GM20000 (cell line): ENCODE data around the gene NPHS1.
"Not testable (repeated sequence)": the region's sequence is repeated elsewhere in the genome, so short reads cannot be mapped to it uniquely, and the experiment has no call there.

Experiments
- DNase-seq: peaks from one replicate; pipeline ENCODE4 v3.0.0; 2012; ENCODE audit warnings: low spot score
- TF ChIP-seq, protein P1 (sequence below): IDR thresholded peaks from 2 replicates; pipeline ENCODE4 v1.5.1; 2012; ENCODE audit warnings: mild to moderate bottlenecking, control low read depth; ENCODE audit errors: extremely low read depth, missing control alignments

NPHS1 gene

DNA sequence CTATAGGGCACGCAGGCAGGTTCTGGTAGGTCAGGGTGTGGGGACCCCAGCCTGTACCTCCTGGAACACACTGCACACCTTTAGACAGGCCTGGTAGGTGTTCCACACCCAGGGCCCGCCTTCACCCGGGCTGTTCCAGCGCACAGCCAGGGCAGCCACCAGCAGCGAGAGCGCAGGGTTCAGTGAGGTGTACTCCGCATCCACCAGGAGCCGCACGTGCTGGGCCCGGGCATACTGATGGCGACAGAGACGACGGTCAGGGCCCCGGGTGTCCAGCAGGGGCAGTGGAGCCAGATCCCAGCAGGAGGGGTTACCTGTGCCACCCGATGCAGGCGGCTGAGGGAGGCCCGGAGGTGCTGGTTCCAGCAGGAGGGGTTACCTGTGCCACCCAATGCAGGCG, 45.7 kb downstream of the NPHS1 start:
- DNase-seq: no peak
- TF ChIP-seq, protein P1, sequence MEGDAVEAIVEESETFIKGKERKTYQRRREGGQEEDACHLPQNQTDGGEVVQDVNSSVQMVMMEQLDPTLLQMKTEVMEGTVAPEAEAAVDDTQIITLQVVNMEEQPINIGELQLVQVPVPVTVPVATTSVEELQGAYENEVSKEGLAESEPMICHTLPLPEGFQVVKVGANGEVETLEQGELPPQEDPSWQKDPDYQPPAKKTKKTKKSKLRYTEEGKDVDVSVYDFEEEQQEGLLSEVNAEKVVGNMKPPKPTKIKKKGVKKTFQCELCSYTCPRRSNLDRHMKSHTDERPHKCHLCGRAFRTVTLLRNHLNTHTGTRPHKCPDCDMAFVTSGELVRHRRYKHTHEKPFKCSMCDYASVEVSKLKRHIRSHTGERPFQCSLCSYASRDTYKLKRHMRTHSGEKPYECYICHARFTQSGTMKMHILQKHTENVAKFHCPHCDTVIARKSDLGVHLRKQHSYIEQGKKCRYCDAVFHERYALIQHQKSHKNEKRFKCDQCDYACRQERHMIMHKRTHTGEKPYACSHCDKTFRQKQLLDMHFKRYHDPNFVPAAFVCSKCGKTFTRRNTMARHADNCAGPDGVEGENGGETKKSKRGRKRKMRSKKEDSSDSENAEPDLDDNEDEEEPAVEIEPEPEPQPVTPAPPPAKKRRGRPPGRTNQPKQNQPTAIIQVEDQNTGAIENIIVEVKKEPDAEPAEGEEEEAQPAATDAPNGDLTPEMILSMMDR: no peak

DNA sequence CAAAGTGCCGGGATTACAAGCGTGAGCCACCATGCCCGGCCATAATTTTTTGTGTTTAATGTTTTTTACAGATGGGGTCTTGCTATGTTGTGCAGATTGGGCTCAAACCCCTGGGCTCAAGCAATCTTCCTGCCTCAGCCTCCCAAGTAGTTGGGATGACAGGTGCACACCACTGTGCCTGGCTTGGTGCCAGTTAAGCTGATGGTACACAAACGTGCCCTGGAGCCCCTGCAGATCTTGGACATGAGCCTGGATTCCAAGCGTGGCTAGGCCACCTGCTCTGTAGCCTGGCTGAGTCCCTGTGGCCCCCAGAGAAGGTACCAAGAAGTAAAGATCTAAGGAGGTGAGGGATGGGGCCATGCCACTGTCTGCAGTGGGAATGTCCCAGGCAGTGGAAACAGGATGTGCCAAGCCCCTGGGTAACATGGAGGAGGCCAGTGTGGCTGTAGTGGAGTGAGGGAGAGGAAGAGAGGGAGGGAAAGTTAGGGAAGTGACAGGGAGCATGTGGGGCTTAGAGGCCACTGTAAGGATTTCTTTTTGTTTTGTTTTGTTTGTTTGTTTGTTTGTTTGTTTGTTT, 46.7 kb downstream of the NPHS1 start:
- TF ChIP-seq, protein P1: no peak
- DNase-seq: no peak

GRCh38 chr19:35801828-35802227, 50.5 kb downstream of the NPHS1 start:
- TF ChIP-seq, protein P1: no peak

GRCh38 chr19:35797663-35798062, 54.6 kb downstream of the NPHS1 start:
- no peak for DNase-seq
- TF ChIP-seq, protein P1: no peak

More at GRCh38 chr19:35801828-35802227, 50.5 kb downstream of the NPHS1 start:
- no peak for DNase-seq

- no peak for DNase-seq
- TF ChIP-seq, protein P1: no peak
Observed at GRCh38 chr19:35796645-35797542, 55.4 kb downstream of the NPHS1 start.

DNA sequence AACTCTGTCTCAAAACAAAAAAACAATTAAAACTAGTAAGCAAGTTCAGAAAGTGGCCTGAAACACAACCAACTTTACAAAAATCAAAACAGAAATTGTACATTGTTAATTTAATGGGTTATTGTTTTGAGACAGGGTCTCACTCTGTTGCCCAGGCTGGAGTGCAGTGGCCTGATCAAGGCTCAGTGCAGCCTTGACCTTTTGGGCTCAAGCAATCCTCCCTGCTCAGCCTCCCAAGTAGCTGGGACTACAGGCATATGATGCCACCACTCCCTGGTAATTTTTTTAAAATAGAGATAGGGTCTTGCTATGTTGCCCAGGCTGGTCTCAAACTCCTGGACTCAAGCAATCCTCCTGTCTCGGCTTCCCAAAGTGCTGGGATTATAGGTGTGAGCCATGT, 56.7 kb downstream of the NPHS1 start:
- not testable (repeated sequence) for DNase-seq

DNA sequence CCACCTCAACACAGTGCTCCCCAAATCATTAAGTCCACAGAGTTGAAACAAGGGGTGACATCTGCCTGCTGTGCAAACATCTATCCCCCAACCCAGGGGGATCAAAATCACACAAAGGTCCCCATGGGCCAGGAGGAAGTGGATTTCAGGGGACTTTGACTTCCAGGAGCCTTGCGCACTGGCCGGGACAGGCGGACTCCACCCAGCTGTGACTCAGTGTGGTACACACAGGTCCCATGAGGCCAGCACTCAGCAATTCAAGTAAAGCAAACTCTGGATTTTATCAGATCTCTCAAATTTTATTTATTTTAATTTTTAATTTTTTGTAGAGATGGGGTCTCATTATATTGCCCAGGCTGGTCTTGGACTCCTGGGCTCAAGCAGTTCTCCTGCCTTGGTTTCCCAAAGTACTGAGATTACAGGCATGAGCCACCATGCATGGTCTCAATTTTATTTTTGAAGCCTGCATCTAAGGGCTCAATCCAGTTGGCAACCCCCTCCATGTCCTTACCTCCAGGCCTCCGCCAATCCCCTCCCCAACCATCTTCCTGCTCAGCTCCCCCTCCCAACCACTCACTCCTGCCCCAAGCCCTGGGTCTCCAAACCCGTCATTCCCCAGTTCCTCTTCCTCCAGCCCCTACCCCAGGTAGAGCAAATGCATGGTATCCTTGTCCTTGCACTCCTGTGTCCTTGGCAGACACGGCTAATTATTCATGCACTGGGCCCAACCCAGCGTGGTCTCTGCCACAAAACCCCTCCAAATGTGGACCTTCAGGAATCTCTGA, 58.7 kb downstream of the NPHS1 start:
- DNase-seq: no peak
- TF ChIP-seq, protein P1: no peak
